GM12891 (cell line): ENCODE measurements around the gene KCNMA1.

ENCODE experiments used
- PAX5 ChIP-seq: IDR thresholded peaks from 2 replicates; pipeline ENCODE4 v1.6.1; 2011; ENCODE audit warnings: low read length, moderate library complexity, mild to moderate bottlenecking; ENCODE audit not compliant: insufficient read depth, severe bottlenecking
- POLR2A ChIP-seq: IDR thresholded peaks from 2 replicates; pipeline ENCODE4 v1.6.1; 2011; ENCODE audit warnings: low read depth, low read length, control low read depth
- POLR2AphosphoS5 ChIP-seq: IDR thresholded peaks from 2 replicates; pipeline ENCODE4 v1.6.1; 2011; ENCODE audit warnings: low read depth, low read length, control low read depth
- SPI1 ChIP-seq: IDR thresholded peaks from 2 replicates; pipeline ENCODE4 v1.6.1; 2011; ENCODE audit warnings: low read depth, low read length, control low read depth
- TAF1 ChIP-seq: IDR thresholded peaks from 2 replicates; pipeline ENCODE4 v1.6.1; 2011; ENCODE audit warnings: low read depth, low read length, control low read depth

DNA sequence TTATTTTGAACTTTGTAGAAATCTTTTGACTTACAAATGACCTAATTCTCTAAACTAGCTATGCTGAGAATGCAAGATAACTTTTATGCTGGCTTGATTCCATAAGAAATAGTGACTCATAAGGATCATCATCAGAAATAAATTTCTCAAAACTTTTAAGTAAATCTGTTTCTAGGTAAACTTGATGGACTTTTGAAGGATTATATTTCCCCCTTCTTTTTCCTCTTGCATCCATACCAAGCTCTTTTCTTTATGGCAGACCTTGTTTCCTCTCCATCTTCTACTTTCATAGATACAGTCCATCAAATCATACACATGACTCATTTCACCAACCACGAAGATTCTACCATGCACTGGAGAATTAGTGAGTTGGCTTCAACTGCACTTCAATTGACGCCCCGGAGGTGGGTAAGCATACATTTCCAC lies 336.3 kb downstream of the KCNMA1 start:
- no peak for TF ChIP-seq POLR2A
- no peak for TF ChIP-seq POLR2AphosphoS5
- no peak for TF ChIP-seq SPI1
- no peak for TF ChIP-seq TAF1
- no peak for TF ChIP-seq PAX5
